ENCODE results near the gene HK1. TPM values are rescaled to one million over a fixed set of nuclear protein-coding genes. Genes with fewer than 3 reads are reported as not detected.

Gene HK1
- total RNA-seq, 2 experiments from 2014 or later, result 118 to 123 TPM

Other genes with a start within 250 kb of the HK1 start
- 100 to 1,000 TPM; 162 to 167 TPM for gene SRGN, start 190.4 kb upstream of the HK1 start, total RNA-seq
- 10 to 100 TPM; 46.7 to 49.7 TPM for gene VPS26A, start 154.3 kb upstream of the HK1 start, total RNA-seq
- gene SUPV3L1, start 98.3 kb upstream of the HK1 start, total RNA-seq, result 10 to 100 TPM; 35.6 to 38.3 TPM
- 1 to 10 TPM in 1 of 2 experiments, under 1 TPM in 1; 0.68 to 1.1 TPM for gene HKDC1, start 58.2 kb upstream of the HK1 start, total RNA-seq
- gene TACR2, start 138.4 kb downstream of the HK1 start, total RNA-seq, result not detected
- 1 to 10 TPM; 4.6 to 4.7 TPM for gene TSPAN15, start 173.0 kb downstream of the HK1 start, total RNA-seq